MV-4-11 (cell line): ENCODE measurements around the gene BUB3.

ENCODE experiments used
- DNase-seq: peaks from one replicate; lab custom pipeline; 2025; lab: John Stamatoyannopoulos, UW

BUB3 gene

GRCh38 chr10:123141791-123142700 is 12.2 kb upstream of the BUB3 start:
- peak; percentile 44 for DNase-seq

- DNase-seq = peak; percentile 74
These were observed 11.5 kb upstream of the BUB3 start for GRCh38 chr10:123142701-123143161.

- DNase-seq = no peak
These were observed 10.9 kb upstream of the BUB3 start for GRCh38 chr10:123143162-123143824.

- no peak for DNase-seq
These were observed 10.4 kb upstream of the BUB3 start for GRCh38 chr10:123143825-123144168.

DNA sequence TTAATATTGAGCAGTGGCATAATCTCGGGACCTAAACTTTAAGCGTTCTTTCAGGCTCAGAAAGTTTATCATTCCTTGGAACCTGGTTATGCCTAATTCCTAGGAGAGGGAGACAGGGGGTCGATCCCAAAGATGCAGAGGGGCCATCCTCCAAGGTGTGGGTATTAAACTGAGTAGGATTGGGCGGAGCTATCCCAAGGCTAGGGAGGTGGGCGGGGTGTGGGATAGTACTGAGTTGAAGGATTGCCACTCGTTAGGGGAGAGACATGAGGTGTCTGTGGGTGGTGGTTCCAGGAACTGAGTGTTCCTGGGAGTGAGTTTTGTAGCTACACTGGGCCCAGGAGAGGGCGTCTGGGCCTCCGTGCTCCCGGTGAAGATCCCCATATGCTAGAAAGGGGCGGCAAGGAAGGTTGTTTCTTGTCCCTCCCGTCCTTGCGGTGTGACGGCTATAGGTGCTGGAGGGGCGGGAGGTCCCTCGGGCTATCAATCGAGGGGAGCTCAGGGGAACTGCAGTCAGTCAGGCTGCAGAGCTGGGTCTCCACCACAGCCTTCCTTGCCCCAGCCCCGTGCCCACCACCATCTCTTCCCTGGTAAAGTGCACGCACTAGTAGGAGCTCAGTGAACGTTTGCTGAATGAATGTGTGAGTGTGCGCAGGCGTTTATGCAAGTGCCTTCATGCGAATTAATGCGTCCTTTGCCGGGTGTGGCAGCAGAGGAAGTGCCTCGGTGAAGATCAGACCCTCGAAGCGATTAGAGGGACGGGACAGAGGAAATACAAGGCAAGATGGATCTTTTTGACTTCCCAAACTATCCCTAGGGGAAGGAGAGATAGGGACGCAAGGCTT is 9.3 kb upstream of the BUB3 start:
- DNase-seq = peak; percentile 86

DNA sequence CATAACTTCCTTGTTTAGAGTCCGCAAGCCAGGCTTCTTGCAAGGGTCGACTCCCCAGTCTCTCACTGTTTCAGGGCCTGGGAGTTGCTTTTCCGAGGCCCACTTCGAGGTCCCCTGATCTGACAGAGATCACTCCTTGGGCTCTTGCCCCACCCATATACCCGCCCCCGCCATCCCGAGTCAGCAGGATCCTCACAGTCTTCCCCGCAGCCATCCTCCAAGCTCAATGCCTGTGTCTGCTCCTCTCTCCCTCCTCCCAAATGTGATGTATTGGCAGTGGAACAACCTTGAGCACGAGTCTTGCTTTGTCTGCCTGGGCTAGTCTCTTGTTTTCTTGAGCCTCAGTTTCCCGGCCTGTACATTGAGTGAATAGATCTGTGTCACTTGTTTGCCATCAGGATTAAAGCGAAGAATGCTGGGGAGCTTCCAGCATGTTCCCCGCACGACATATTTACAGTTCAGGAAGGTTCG is 8.6 kb upstream of the BUB3 start:
- DNase-seq = peak; percentile 60

DNA sequence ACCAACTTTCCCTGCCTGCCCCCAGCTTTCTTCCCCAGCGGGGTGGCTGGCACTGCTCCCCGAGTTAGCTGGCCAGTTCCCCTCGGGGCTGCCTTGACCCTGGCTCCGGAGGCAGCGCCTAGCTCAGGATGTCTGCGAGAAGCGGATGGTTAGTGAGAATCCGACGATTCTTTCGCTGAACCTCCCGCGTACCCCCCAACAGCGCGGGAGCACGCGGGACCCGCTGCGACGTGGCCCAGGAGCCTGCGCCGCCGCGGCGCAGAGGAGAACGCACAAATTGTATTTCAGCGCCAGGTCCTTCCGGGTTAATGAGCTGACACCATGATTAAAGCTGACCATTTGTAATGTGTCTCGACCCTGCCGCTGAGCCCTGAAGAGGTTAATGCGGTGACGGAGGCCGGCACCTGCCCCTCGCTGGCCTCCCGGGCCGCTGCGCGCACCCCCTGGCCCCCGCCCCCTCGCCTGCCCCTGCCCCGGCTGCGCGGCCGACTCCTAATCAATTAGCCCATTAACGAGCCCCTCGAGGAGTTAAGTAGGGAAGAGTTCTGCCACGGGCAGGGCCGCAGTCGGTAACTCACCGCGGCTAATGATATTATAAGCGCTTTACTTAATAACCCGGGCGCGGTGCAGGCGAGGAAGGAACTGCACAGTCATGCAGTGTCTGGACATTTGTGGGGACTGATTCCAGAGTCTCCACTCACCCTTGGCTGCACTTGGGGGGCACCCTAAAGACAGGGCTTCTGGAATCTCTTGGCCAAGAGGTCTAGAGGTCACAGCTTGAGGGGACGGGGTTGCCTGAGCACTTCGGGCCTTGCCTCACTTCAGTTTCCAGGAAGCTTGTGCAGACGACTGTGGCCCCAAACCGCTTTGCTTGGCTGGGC is 7.9 kb upstream of the BUB3 start:
- DNase-seq = peak; percentile 69

GRCh38 chr10:123146894-123147634 is 7.1 kb upstream of the BUB3 start:
- peak; percentile 46 for DNase-seq

DNA sequence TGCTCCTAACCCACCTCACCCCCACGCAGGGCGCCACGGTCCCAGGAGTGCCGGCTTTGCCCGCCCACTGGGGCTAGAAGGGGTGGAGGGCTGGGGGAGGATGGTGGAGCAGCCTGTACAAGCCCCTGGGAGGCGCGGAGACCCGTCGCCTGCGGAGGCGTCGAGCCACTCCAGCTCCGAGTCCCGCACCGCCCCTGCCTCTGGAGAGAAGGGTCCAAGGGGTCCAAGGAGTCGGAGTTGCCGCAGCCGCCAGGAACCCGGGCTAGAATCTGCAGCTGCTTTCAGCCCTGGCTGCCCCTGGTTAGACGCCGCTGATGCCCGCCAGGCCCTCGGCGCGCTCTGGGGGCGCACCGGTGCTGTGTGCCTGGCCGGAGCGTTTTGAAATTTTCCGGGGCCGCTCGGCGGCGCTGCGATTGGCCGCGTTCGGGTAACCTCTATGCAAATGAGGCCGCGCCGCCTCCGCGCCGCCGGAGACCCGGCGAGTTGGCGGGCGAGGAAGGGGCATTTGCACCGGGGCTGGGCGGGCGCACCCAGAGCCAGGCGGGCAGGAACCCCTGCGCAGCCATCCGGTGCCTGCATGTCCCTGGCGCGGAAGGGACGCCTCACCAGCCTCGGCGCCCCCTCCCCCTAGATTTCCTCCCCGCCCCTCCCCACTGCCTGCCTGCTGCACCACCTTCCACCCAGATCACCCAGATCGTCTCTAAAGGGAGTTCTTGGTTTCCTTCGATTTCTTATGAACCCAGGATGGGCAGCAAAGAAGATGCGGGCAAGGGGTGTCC is 6.4 kb upstream of the BUB3 start, which contains the start of gene HMX2:
TSS of gene HMX2 (plus strand) at position 502 of the 779 bp plus-strand sequence. CDS start at position 745, 243 bp downstream.
- peak; percentile 26 for DNase-seq

DNA sequence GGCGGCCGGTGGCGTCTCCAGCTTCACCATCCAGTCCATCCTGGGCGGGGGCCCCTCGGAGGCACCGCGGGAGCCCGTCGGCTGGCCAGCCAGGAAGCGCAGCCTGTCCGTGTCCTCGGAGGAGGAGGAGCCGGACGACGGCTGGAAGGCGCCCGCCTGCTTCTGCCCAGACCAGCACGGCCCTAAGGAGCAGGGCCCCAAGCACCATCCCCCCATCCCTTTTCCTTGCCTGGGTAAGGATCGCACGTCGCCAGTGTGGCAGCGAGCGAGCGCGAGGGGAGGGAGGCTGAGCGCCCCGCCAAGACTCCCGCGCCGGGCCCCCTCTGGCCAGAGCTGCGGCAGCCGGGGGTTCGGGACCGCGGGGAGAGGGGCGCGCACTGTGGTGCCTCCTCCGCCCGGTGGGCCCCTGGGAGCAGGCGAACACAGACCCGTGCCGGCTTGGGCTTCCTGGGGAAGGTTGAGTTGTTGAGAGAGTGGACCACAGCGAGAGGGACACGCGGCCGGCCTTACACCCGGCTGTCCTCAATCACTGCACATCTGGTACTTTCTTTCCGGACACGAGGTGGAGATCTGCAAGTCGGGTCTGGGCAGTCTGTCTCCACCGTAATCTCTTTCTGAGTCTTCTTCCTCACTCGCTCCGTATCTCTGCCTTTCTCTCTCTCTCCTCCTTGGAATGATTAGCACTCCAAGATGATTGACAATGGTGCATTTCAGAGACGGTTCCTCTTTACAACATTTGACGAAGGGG is 5.6 kb upstream of the BUB3 start:
- peak; percentile 34 for DNase-seq

GRCh38 chr10:123149162-123149567 is 5.0 kb upstream of the BUB3 start:
- DNase-seq = no peak

DNA sequence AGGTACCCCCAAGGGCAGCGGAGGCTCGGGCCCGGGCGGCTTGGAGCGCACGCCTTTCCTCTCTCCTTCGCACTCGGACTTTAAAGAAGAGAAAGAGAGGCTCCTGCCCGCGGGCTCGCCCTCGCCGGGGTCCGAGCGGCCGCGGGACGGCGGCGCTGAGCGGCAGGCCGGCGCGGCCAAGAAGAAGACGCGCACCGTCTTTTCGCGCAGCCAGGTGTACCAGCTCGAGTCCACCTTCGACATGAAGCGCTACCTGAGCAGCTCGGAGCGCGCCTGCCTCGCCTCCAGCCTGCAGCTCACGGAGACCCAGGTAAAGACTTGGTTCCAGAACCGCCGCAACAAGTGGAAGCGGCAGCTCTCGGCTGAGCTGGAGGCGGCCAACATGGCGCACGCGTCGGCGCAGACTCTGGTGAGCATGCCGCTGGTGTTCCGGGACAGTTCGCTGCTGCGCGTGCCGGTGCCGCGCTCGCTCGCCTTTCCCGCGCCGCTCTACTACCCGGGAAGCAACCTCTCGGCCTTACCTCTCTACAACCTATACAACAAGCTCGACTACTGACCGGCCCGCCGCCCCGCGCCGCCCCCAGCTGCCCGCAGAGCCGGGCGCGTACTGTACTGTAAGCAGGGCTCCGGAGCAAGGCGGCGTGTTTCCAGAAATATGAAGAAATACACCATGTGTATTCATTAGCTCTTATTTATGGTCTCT is 4.5 kb upstream of the BUB3 start:
- no peak for DNase-seq

GRCh38 chr10:123150271-123150985 is 3.8 kb upstream of the BUB3 start:
- peak; percentile 73 for DNase-seq

DNA sequence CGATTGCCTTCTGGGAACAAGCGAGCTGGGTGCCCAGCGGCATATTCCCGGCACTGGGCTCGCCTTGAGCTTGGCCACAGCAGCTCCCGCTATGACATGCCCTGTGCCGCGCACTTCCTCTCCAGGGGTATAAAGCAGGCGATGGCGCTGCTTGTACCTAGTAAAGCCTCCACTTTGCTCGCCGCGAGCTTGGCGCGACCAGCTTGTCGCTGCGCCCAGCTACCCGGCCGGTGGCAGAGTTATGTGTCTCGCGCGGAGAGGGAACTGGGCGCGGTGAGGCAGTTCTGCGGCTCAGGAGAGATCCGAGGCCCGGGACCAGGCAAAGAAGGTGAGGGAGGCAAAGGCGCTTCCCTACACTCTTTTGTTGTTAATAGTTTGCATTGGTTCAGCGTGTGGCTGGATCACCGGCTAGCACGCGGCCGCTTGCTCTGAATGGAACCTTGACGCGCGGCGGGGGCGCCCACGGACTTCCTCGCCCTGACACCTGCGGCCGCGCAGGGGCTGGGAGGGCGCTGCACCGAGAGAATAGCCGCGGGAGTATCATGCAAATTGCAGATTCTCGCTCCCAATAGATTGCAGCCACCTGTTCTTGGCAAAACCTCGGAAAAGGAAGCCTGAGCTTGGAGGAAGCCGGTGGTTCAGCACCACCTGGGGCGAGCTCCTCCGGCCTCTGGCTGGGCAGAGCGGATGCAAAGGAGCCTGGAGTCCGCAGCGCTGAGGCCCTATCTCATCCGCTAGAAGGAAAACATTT is 3.0 kb upstream of the BUB3 start:
- no peak for DNase-seq

- no peak for DNase-seq
These were observed 2.5 kb upstream of the BUB3 start for GRCh38 chr10:123151737-123152135.

GRCh38 chr10:123153486-123154091 is 613 bp upstream of the BUB3 start:
- no peak for DNase-seq
